ENCODE results near the gene WDR33. TPM values are rescaled to one million over a fixed set of nuclear protein-coding genes. Genes with fewer than 3 reads are reported as not detected.

WDR33 gene
- total and polyA plus RNA-seq, 2 donors (not counting 3 experiments of a cell fraction or from before 2014, with no cell fraction given), result 16.4 to 52.5 TPM

GRCh38 chr2:127740665-127741288 is 70.2 kb downstream of the WDR33 start:
- intact Hi-C loops (cut with micrococcal nuclease) (no loop called here), dilution Hi-C loops (cut with MboI; ENCODE audit: extremely low pct_ligation_motif_present, low sequenced_read_pairs) (no loop called here)
- peaks cover 2% of the 10 kb centered on the region in 2 experiments for H3K36me3 ChIP-seq (ENCODE audit: control insufficient read depth in 2 of 2, extremely low read depth in 1 of 2, insufficient read depth in 2 of 2, low read length in 2 of 2)
- BruUV-seq (replicated peaks), result no TSS peak
- POLR2A ChIA-PET, result no interaction called here
- H2AFZ ChIP-seq (ENCODE audit: low read depth, low read length), result no peak overlapping the region
- no peaks in the 10 kb centered on the region for H3K9me1 ChIP-seq (replicated peaks; ENCODE audit: control insufficient read depth, extremely low read depth, insufficient read depth, low read length)
- no peak for DNase-seq (ENCODE audit: low read depth, low spot score)
- CTCF ChIA-PET, result no interaction called here
- no peaks in the 10 kb centered on the region for H3K9me3 ChIP-seq (replicated peaks; ENCODE audit: control insufficient read depth, insufficient read depth, low read length)
- no peak overlapping the region for H3K4me3 ChIP-seq (replicated peaks in 1 of 3; ENCODE audit: insufficient read depth in 1 of 3, low read depth in 1 of 3, low read length in 3 of 3)
- H3K79me2 ChIP-seq (ENCODE audit: control insufficient read depth, insufficient read depth, low read length), result no peaks in the 10 kb centered on the region
- no peak for FAIRE-seq
- no peak for TF ChIP-seq MYC (IDR thresholded peaks at IDR 0.05; ENCODE audit: low read depth, low read length)
- no peak overlapping the region for H3K9ac ChIP-seq (replicated peaks; ENCODE audit: extremely low read depth, insufficient read depth, low read length)
- no peak overlapping the region for H3K4me2 ChIP-seq (ENCODE audit: insufficient read depth, low read length)
- H3K4me1 ChIP-seq (ENCODE audit: control insufficient read depth, extremely low read depth, insufficient read depth, low read length), result no peaks in the 10 kb centered on the region
- no peak overlapping the region for H3K27ac ChIP-seq (ENCODE audit: insufficient read depth, low read depth, low read length)
- no peaks in the 10 kb centered on the region for H3K27me3 ChIP-seq (ENCODE audit: control insufficient read depth in 2 of 2, insufficient read depth in 2 of 2, low read length in 2 of 2)
- no peaks in the 10 kb centered on the region for H4K20me1 ChIP-seq (replicated peaks; ENCODE audit: control insufficient read depth, extremely low read depth, insufficient read depth, low read length)

DNA sequence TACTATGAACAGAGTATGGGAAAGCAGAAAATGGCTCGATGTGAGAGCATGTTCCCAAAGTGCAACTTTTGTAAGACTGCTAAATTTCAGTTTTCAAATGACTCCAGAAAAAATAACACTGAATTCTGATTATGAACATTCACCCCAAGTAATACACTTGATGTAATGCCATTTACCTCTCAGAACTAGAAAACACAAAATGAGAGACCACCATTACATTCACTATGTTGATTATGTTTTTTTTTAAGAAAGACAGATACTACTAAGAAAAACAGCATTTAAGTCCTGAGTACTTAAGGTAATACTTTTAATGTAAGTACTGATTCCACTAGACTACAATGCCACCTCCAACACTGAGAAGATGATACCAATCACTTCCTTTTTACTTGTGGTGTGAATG is 71.2 kb downstream of the WDR33 start:
- Histone ChIP-seq H2AFZ (ENCODE audit: low read depth, low read length) (no peak overlapping the region), H3K36me3 (ENCODE audit: control insufficient read depth in 2 of 2, extremely low read depth in 1 of 2, insufficient read depth in 2 of 2, low read length in 2 of 2) (peaks cover 0 to 2% of the 10 kb centered on the region in 2 experiments), H3K9me1 (replicated peaks; ENCODE audit: control insufficient read depth, extremely low read depth, insufficient read depth, low read length) (no peaks in the 10 kb centered on the region), H3K79me2 (ENCODE audit: control insufficient read depth, insufficient read depth, low read length) (no peaks in the 10 kb centered on the region), H3K9ac (replicated peaks; ENCODE audit: extremely low read depth, insufficient read depth, low read length) (no peak overlapping the region), H3K4me1 (ENCODE audit: control insufficient read depth, extremely low read depth, insufficient read depth, low read length) (no peaks in the 10 kb centered on the region), H3K27me3 (ENCODE audit: control insufficient read depth in 2 of 2, insufficient read depth in 2 of 2, low read length in 2 of 2) (no peaks in the 10 kb centered on the region), H3K9me3 (replicated peaks; ENCODE audit: control insufficient read depth, insufficient read depth, low read length) (no peaks in the 10 kb centered on the region), H3K4me3 (replicated peaks in 1 of 3; ENCODE audit: insufficient read depth in 1 of 3, low read depth in 1 of 3, low read length in 3 of 3) (no peak overlapping the region), H3K27ac (ENCODE audit: insufficient read depth, low read depth, low read length) (no peak overlapping the region), H3K4me2 (ENCODE audit: insufficient read depth, low read length) (no peak overlapping the region), H4K20me1 (replicated peaks; ENCODE audit: control insufficient read depth, extremely low read depth, insufficient read depth, low read length) (no peaks in the 10 kb centered on the region)
- dilution Hi-C loops (cut with MboI; ENCODE audit: extremely low pct_ligation_motif_present, low sequenced_read_pairs), result no loop called here
- intact Hi-C loops (cut with micrococcal nuclease), result no loop called here
- TF ChIP-seq POLR2AphosphoS5 (IDR thresholded peaks at IDR 0.05; ENCODE audit: insufficient read depth, low read depth, low read length), result no peak
- TF ChIP-seq, protein P1, sequence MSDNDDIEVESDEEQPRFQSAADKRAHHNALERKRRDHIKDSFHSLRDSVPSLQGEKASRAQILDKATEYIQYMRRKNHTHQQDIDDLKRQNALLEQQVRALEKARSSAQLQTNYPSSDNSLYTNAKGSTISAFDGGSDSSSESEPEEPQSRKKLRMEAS (IDR thresholded peaks at IDR 0.05; ENCODE audit: insufficient read depth, insufficient read length), result no peak
- TF ChIP-seq FOS (IDR thresholded peaks at IDR 0.05; ENCODE audit: borderline replicate concordance, insufficient read depth, low read length), result no peak
- no peak for DNase-seq (ENCODE audit: low read depth, low spot score)
- ChIA-PET POLR2A (interaction anchor here (0.6 kb wide), 1 partner anchor 10 kb away, joined by 4 read pairs; no protein-coding TSS in a partner anchor), CTCF (no interaction called here)
- no peak for FAIRE-seq
- no TSS peak for BruUV-seq (replicated peaks)

Data from endothelial cell of umbilical vein (primary cell).